Frontal cortex (tissue), 4 donors: ENCODE results near the gene RELN. TPM values are rescaled to one million over a fixed set of nuclear protein-coding genes. Genes with fewer than 3 reads are reported as not detected.

Experiments used
- DNase-seq, 2 donors: peaks; one replicate each; pipeline ENCODE4 v3.0.0; 2012; ENCODE audit warnings: low spot score in 2 of 2
- FAIRE-seq: peaks from 2 replicates; lab custom pipeline; 2012; peaks lifted over from hg19 to GRCh38; lab: Jason Lieb, UNC
- total RNA-seq: library from RNA; depleted of rRNA; stranded (reverse); fragments of >200 nt; gene quantifications from one replicate; pipeline ENCODE4 v1.2.3, GENCODE V29; 2014
- donor health status: control.
- donor health status: control.
- donor health status: control.

The RELN gene
- total RNA-seq, 1 donor from 2014 or later, result 57.5 TPM

DNA sequence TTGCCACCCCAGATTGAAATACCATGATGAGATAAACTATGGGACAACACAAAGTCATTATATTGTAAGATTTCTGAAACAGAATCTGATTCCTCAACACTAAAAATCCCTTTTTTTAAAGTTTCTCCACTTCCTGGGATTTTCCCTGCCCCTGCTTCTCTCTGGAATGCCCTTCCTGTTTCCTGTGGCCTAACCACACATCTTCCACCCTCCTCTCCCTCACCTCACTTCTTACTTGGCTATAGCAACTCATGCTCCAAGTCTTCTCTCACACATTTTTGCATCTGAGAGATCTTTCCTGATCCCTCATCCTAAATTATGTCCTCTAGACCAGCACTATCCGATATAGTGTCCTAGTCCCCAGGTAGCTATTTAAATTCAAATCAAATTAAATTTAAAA, 4.1 kb upstream of the RELN start:
- no peak for FAIRE-seq

DNA sequence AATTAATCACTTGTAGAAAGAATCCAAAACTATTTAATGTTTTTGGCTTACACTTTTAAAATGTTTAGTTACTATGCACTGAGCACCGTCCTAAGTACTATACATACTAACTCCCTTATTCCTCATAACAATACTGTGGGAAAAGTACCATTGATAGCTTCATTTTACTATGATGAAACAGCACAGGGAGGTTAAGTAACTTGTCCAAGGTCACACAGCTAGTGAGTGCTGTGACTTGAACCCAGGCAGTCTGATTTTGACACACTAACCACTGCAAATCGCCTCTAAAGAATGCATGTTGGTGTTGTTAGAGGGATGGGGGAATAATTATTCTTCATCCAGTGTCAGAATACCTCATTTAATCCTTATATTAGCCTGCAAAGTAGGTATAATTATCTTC, 1.9 kb upstream of the RELN start:
- FAIRE-seq (no peak), DNase-seq (no peak)

More for the DNA sequence above, 4.1 kb upstream of the RELN start:
- DNase-seq, result no peak

GRCh38 chr7:103990991-103991390, 1.5 kb upstream of the RELN start:
- FAIRE-seq (no peak), DNase-seq (no peak)

DNA sequence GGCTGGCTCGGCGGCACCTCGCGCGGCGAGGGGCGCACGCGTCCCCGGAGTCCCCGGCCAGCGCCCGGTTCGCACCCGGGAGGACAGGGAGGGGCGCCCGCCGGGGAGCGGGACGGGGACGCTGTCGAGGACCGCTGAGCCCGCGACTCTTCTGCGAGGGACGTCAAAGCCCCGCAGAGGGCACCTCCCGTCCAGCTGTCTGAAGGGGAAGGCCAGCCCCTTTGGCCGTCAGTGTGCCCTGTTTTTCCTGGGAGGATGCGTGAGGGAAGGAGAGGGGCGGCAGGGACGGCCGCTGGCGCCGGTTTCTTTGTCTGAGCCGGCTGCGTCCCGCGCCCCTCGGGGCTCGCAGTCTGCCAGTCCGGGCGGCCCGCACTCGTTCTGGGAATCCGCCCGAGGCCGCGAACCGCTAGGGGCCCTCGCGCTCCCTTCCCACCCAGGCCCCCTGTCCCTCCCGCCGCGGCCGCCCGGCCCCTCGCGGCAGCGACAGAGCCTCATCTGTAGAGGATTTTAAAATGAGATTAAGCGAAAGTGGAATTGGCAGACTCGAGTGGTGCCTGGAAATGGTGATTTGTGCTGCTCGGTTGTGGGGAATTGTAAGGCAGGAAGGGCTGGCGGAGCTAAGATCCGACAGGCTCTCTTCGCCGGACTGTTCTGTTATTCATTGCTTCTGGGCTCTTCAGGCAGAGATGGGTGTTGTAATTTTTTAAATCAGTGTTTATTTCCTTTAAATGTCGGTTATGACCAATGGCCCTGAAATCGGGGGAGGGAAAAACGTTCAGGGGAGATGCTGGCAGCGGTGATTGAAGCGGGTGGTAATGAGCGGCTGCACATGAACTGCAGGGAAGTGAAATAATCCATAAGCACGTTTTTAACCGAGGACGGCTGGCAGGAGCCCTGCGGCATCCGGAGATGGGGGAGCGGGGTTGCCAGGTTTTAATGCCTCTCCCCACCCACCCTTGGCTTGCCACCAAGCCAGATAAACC, 618 bp upstream of the RELN start:
- DNase-seq, result peak; percentile 20 to 24

GRCh38 chr7:103988468-103989199, 824 bp downstream of the RELN start:
- no peak for FAIRE-seq
- no peak for DNase-seq

More for the DNA sequence above, 618 bp upstream of the RELN start:
- FAIRE-seq, result no peak

DNA sequence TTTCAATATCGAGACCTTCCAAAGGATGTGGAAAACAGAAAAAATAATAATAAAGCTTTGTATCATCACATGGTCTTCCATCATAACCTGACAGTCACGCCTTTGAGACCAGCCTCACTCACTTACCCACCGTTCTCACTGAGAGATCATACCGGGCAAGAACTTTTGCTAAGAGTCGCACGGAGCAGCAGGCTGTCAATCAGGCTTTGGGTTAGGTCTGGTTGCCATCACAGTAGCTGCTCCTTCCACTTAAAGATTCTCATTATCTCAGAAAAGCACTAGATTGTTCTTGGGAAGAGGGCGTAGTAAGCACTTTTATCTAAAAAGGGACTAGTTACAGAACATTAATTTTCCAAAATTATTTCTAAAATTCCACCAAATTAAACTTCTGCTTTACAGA, 2.0 kb downstream of the RELN start:
- no peak for FAIRE-seq

GRCh38 chr7:103985565-103986126, 3.8 kb downstream of the RELN start:
- FAIRE-seq, result no peak

More for the DNA sequence above, 2.0 kb downstream of the RELN start:
- DNase-seq, result no peak

DNA sequence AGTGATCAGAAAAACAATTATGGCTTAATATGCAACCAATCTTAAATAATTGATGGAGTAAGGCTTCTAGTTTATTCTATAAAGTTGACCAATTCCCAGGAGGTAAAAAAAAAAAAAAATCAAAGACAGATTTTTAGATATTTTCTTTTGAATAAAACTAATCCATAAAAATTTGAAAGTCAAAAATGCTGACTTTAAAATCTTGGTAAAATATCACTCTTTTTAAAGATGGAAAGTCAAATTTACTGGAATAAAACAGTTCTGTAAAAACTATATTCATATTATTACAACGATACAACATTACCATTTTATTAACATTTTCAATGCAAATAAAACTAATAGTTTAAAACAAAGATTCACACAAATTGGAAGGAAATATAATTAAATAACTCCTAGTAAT, 5.4 kb downstream of the RELN start:
- FAIRE-seq, result peak; percentile 55
- DNase-seq, result no peak

More at GRCh38 chr7:103985565-103986126, 3.8 kb downstream of the RELN start:
- no peak for DNase-seq

DNA sequence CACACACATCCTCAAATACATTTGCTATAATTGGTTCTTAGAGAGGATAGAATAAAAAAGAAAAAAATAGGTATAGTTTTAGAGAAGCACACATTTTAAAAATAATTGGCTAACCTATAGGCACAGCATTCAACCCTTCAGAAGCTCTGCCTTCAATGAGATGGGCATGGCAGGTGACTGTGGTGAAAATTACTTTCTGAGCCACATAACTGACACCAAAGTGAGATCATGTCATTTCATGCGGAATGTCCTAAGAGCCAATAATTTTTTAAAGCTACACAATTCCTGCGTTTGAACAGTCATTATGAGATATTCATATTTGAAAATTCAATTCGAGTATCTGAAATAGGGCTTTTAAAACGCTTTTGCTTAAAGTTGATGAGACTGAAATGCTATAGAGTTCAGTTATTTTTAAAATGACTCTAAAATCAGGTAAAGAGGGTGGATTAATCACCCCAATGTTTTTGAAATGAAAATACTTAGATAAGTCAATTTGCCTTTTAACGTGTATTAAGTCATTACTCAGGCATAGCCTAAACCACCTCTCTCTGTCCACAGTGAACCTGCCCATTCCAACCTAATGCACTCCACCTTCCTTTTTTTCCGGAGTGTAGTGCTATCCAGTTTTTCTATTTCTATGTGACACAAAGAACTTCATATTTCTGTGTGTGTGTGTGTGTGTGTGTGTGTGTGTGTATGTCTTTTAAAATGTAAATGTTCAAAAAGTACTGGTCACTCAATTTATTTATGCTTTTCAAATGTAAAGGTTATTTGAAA, 6.1 kb downstream of the RELN start:
- DNase-seq, result no peak
- FAIRE-seq, result no peak

DNA sequence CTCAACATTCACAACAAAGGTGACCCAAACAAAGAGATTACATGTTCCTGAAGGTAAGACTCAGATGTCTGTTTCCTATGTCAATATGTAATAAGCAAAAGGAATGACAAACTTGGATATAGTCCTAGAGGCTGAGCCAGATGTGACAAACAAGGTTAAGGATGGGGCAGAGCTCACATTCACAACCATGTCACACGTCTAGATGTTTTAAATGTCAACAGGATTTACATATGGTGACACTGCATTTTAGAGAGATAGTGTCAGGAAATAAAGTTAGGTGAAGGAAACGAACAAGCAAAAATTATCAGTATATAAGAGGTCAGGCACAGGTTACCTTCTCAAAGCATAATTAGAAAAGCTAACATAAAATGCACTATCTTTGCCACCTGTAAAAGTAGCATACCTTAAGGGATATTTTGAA, 8.4 kb downstream of the RELN start:
- FAIRE-seq (no peak), DNase-seq (no peak)

GRCh38 chr7:103972779-103973434, 16.6 kb downstream of the RELN start:
- no peak for DNase-seq
- FAIRE-seq, result no peak

- DNase-seq, result no peak
- no peak for FAIRE-seq
Measured at GRCh38 chr7:103967401-103967800, 22.1 kb downstream of the RELN start.

GRCh38 chr7:103966593-103967277, 22.7 kb downstream of the RELN start:
- FAIRE-seq (no peak), DNase-seq (no peak)

DNA sequence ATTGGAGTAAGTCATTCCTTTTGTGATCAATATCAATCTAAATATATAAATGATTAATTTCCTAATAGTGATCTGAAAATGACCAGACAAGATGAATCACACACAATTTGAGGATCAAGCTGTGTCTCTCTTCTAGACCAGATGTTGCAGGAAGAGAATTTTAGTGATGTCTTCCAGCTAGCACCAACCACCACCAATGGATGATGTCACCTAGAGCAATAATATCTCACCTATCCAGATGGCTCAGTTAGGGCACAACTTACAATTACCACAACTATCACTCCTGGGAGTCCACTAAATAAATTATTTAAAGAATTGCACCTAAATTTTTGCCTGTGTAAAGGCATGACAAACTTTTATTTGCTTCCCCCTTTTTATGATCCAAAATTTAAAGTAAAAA, 25.2 kb downstream of the RELN start:
- FAIRE-seq (no peak), DNase-seq (no peak)

GRCh38 chr7:103962070-103962469, 27.4 kb downstream of the RELN start:
- DNase-seq (no peak), FAIRE-seq (no peak)

- no peak for DNase-seq
- FAIRE-seq, result no peak
Measured at GRCh38 chr7:103958284-103958818, 31.1 kb downstream of the RELN start.

GRCh38 chr7:103955985-103956384, 33.5 kb downstream of the RELN start:
- DNase-seq (no peak), FAIRE-seq (no peak)

DNA sequence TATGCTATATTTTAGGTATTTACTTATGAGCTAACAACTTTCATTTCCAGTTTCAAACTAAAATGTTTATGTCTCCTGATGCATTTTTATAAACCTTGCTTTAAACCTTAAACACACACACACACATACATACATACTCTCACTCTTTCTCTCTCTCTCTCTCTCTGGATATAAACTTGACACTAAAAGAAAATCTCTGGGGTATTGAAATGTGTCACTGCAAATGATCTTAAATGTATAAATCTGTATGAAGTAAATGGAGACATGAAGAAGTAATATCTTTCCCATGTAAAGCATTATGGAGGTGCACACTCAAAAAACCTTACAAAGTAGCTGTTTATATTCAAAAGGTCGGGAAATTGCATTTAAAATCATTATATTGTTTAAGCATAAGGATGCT, 37.0 kb downstream of the RELN start:
- FAIRE-seq (no peak), DNase-seq (no peak)
